GM06990 (cell line): ENCODE results near the gene VWCE.

Experiments used
- DNase-seq: peaks from one replicate; pipeline ENCODE4 v3.0.0-alpha.2; 2011; ENCODE audit not compliant: insufficient read length; ENCODE audit errors: extremely low read depth
- H3K27me3 ChIP-seq: replicated peaks from 2 replicates; pipeline ENCODE4 v1.6.0; 2011; ENCODE audit warnings: low read length; ENCODE audit not compliant: control insufficient read depth, insufficient read depth
- H3K36me3 ChIP-seq: 2 replicates; pipeline ENCODE4 v1.5.1; 2011; ENCODE audit warnings: low read length; ENCODE audit not compliant: control insufficient read depth, insufficient read depth
- H3K4me3 ChIP-seq: replicated peaks from 2 replicates; pipeline ENCODE4 v1.5.1; 2011; ENCODE audit warnings: low read depth, mild to moderate bottlenecking, control low read depth, low read length
- CTCF ChIP-seq: IDR thresholded peaks from 2 replicates; pipeline ENCODE4 v1.5.1; 2011; ENCODE audit warnings: low read length, control low read depth, mild to moderate bottlenecking, inconsistent platforms; ENCODE audit not compliant: insufficient read depth, poor library complexity, severe bottlenecking

The VWCE gene

GRCh38 chr11:61270354-61271076 lies 24.6 kb downstream of the VWCE start:
- Histone ChIP-seq H3K36me3 (peaks cover 8% of the 10 kb centered on the region), H3K4me3 (no peak overlapping the region), H3K27me3 (no peaks in the 10 kb centered on the region)
- no peak for DNase-seq
- TF ChIP-seq CTCF = no peak

- no peak overlapping the region for H3K4me3 ChIP-seq
- no peak for DNase-seq
- H3K27me3 ChIP-seq = no peaks in the 10 kb centered on the region
- peaks cover 3% of the 10 kb centered on the region for H3K36me3 ChIP-seq
- TF ChIP-seq CTCF = no peak
Observed at GRCh38 chr11:61268588-61269250, 26.4 kb downstream of the VWCE start.

- TF ChIP-seq CTCF = no peak
- DNase-seq = no peak
- no peak overlapping the region for H3K4me3 ChIP-seq
- H3K27me3 ChIP-seq = no peaks in the 10 kb centered on the region
- peaks cover 3% of the 10 kb centered on the region; the same call in 1 of the 2 replicates for H3K36me3 ChIP-seq
Observed at GRCh38 chr11:61267437-61267841, 27.7 kb downstream of the VWCE start.

GRCh38 chr11:61266602-61267001 lies 28.5 kb downstream of the VWCE start:
- no peak for TF ChIP-seq CTCF
- DNase-seq = no peak
- Histone ChIP-seq H3K27me3 (no peaks in the 10 kb centered on the region), H3K4me3 (no peak overlapping the region), H3K36me3 (peaks cover 2% of the 10 kb centered on the region; the same call in 1 of the 2 replicates)

- H3K36me3 ChIP-seq = peaks cover 2% of the 10 kb centered on the region; the same call in 1 of the 2 replicates
- DNase-seq = no peak
- TF ChIP-seq CTCF = no peak
- no peak overlapping the region for H3K4me3 ChIP-seq
- H3K27me3 ChIP-seq = no peaks in the 10 kb centered on the region
Observed at GRCh38 chr11:61265357-61265756, 29.8 kb downstream of the VWCE start.
